GM21576 (cell line): Measurements from ENCODE around the gene LARGE1.

ENCODE experiments used
- ATAC-seq: cut with Tn5 transposase; IDR thresholded peaks from one replicate; pipeline ENCODE4 v1.9.1; 2021; ENCODE audit warnings: mild to moderate bottlenecking, moderate library complexity; ENCODE audit not compliant: unreplicated experiment

The LARGE1 gene

GRCh38 chr22:33886696-33887095, 33.6 kb downstream of the LARGE1 start:
- ATAC-seq, result no peak

- ATAC-seq, result no peak
Observed at GRCh38 chr22:33884829-33885228, 35.4 kb downstream of the LARGE1 start.

GRCh38 chr22:33883961-33884808, 36.1 kb downstream of the LARGE1 start:
- no peak for ATAC-seq

GRCh38 chr22:33883561-33883960, 36.7 kb downstream of the LARGE1 start:
- no peak for ATAC-seq

DNA sequence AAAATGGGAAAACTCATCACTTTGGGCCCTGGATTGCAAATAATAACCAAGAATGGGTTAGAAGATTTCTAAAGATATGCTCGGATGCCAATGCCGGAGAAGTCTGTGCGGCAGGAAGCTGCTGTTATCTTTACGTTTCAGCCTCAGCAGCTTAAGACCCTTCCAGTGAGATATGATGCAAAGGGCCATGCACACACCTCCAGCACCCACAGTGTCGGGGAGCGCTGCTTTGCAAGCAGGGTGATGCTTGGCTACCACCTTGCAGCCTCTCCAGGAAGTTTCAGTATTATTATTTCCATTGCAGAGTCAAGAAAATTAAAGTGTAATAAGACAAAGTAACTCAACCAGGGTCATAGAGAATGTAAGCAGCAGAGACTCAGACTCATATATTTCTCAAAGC, 37.3 kb downstream of the LARGE1 start:
- no peak for ATAC-seq

DNA sequence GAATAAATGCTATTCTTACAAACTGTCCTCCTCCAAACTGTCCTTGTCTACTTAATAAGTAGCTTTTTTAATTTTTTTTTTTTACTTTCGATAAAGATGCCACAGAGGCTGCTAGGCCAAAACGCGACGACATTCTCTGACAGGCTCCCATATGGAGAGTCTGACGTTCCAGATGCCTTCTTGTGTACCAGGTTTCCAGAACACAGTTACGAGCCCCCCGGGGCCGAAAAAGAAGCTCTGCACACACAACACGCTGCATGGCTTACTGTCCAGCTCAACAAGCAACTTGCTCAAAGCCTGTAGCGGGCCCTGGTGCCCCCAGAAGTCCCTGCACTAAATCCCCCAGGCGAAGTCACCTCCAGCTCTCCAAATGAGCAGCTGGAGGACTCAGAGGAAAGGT, 39.3 kb downstream of the LARGE1 start:
- ATAC-seq, result no peak

GRCh38 chr22:33879796-33880195, 40.5 kb downstream of the LARGE1 start:
- ATAC-seq, result no peak

- no peak for ATAC-seq
Observed at GRCh38 chr22:33875316-33875715, 45.0 kb downstream of the LARGE1 start.

- ATAC-seq, result no peak
Observed at GRCh38 chr22:33874206-33874605, 46.1 kb downstream of the LARGE1 start.

DNA sequence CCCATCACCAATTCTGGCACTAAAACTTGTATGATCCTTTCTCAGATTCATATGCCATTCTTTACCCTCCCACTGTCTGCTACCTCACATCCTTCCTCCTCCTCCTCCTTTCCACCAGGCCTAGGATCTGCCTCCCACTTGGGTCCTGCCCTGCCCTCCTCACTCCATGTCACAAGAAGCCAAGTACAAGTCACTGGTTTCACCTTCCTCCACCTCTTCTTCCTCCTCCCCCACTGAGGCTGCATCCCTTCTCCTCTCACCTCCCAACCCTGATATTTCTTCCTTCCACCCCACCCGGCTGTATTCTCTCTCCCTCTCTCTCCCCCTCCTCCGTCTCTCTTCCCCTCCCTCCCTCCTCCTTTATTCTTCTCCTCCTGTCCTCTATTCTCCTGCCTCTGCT, 46.6 kb downstream of the LARGE1 start:
- ATAC-seq, result no peak

DNA sequence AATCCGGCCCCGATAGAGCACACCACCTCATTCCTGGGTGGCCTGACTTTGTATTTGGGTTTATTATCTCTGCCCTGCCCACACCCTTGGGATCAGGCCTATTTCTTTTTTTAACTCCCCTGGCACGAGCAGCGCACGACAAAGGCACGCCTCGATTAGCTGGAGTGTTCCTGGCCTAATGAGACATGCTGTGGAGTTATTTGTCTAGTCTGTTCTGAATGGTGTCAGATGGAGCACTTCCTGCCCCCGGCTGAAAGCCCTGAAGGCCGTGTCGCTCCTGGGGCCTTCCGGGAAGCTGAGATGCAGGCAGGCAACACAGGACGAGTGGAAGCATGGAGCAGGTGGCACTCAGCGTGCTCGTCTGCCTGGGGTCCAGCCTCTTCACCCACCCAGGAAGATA, 47.1 kb downstream of the LARGE1 start:
- ATAC-seq, result no peak

DNA sequence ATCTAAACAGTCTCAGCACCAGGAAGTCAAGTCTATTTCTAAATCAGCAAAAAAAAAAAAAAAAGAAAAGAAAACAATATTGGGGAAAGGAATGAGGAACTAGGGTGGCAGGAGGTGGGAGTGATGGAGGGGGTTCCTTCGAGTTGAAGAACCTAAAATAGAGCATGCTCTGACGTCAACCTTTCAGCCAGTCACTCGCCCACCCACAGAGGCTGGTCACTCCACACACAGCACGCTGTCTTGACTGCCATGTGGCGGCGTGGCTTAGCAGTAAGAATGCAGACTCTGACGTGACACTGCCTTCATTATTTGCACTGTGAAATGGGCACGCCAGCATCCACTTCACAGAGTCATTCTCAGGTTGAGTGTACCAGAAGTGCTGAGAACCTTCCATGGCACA, 48.3 kb downstream of the LARGE1 start:
- ATAC-seq, result no peak

- no peak for ATAC-seq
Observed at GRCh38 chr22:33869946-33870345, 50.3 kb downstream of the LARGE1 start.

GRCh38 chr22:33867971-33868370, 52.3 kb downstream of the LARGE1 start:
- no peak for ATAC-seq

- ATAC-seq, result no peak
Observed at GRCh38 chr22:33867118-33867866, 53.0 kb downstream of the LARGE1 start.

DNA sequence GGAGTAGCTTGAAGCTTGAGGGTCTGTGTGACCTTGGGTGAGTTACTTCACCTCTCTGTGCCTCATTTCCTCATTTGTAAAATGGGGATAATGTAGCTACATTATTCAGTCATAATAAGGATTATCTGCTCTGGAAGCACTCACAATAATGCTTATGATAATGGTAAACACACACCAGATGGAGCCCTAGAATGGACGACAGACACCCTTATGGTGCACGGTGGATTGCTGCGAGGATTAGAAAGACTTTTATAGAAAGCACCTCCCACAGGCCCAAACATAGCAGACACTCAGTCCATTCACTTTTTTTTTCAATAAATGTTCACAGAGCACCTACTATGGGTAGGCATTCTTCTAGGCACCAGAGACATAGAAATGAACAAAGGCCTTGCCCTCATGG, 53.8 kb downstream of the LARGE1 start:
- ATAC-seq, result no peak

DNA sequence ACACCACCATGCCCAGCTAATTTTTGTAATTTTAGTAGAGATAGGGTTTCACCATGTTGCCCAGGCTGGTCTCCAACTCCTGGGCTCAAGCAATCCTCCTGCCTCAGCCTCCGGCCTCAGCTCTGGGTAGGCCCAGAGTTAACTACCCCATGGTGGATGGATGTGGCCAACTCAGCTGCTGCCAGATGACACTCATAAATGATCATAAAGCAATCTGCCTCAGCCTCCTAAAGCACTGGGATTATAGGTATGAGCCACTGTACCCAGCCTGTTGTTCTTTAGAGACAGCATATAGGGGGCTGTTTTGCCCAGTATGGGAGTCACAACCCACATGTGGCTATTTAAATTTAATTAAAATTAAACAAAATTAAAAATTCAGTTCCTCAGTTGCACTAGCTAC, 54.3 kb downstream of the LARGE1 start:
- ATAC-seq, result no peak

DNA sequence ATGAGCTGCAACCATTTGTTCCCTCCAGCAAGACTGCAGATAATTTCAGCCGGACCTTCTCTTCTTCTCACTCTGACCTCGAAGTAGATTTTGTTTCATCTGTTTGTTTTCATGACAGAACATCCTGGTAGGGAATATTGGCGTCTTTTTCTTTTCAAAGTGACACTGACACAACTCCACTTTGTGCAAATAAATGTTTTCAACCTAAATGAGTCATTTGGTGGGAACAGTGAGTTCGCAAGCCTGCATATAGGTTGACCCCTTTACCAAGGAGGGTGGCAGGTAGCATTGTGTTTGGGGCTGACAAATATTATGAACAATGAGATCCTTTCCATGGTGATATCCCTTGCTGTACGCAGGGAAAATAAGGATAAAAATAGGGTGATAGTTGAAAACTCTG, 55.0 kb downstream of the LARGE1 start:
- ATAC-seq, result no peak

DNA sequence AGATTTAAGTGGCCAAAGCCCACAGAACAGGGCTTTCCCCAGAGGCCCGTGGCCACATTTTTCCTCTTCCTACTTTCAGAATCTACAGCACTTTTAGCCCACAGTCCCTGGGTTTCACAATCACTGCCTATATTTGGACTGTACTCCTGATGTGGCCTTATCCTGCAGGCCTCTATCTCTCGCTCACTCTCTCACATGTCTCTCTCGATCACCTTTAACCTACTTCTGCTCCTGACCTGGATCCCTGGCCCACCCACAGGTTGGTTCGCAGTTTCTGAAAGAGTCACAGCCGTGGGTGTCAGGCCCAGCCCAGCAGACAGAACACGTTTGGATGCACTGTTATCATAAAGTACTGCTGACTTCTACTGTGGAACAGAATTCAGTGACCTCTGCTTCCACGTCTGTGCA, 55.5 kb downstream of the LARGE1 start:
- ATAC-seq, result no peak

GRCh38 chr22:33861216-33861875, 58.9 kb downstream of the LARGE1 start:
- no peak for ATAC-seq

DNA sequence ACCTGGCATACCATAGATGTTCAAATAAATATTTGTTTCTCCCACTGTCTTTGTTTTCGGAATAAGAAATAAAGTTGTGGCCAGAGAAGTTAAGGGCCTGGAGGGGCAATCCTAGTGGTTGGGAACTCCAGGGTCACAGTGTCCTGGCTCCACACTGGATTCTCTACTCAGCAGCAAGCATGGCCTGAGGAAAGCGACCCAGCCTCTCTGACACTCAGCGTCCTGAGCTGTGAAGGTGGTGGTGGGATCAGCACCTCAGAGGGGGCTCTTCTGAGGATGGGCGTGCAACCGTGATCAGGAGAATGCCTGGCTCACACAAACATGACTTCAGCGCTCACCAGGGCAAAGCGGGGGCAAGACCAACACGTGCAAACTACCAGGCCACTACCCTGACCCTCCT, 59.9 kb downstream of the LARGE1 start:
- ATAC-seq, result no peak

- no peak for ATAC-seq
Observed at GRCh38 chr22:33859311-33859710, 61.0 kb downstream of the LARGE1 start.
